B cell (primary cell): Measurements from ENCODE around the gene ZNF366.

Source experiments
- CTCF ChIP-seq: fragments of 200-600 bp; IDR thresholded peaks from one replicate; pipeline ENCODE4 v1.8.0; 2022; ENCODE audit warnings: antibody characterized with exemption, mild to moderate bottlenecking
- EZH2 ChIP-seq: IDR thresholded peaks from 2 replicates; pipeline ENCODE4 v1.6.1; 2012; ENCODE audit warnings: borderline replicate concordance, low read depth, mild to moderate bottlenecking, moderate library complexity, low read length; ENCODE audit not compliant: insufficient read depth, poor library complexity, severe bottlenecking

GRCh38 chr5:72498284-72498683, 8.9 kb downstream of the ZNF366 start:
- TF ChIP-seq CTCF: no peak
- no peak for TF ChIP-seq EZH2
